ENCODE measurements around the gene FBXW10B. TPM values are rescaled to one million over a fixed set of nuclear protein-coding genes. Genes with fewer than 3 reads are reported as not detected.

FBXW10B gene, protein sequence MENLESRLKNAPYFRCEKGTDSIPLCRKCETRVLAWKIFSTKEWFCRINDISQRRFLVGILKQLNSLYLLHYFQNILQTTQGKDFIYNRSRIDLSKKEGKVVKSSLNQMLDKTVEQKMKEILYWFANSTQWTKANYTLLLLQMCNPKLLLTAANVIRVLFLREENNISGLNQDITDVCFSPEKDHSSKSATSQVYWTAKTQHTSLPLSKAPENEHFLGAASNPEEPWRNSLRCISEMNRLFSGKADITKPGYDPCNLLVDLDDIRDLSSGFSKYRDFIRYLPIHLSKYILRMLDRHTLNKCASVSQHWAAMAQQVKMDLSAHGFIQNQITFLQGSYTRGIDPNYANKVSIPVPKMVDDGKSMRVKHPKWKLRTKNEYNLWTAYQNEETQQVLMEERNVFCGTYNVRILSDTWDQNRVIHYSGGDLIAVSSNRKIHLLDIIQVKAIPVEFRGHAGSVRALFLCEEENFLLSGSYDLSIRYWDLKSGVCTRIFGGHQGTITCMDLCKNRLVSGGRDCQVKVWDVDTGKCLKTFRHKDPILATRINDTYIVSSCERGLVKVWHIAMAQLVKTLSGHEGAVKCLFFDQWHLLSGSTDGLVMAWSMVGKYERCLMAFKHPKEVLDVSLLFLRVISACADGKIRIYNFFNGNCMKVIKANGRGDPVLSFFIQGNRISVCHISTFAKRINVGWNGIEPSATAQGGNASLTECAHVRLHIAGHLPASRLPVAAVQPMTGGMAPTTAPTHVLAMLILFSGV
- 2.8 to 4.9 TPM (median 3.6 TPM) in 5 replicates for total RNA-seq (2022; extraction: Qiagen RNA extraction; ENCODE audit: low read depth)

GRCh38 chr17:15619331-15620058, at the start of gene FBXW10B:
Gene FBXW10B (minus strand): TSS chr17:15619704. CDS start chr17:15619512, 192 bp downstream.

Other genes starting within 250 kb of the FBXW10B start
- gene CDRT4, start 152.1 kb downstream of the FBXW10B start, total RNA-seq (2022; extraction: Qiagen RNA extraction; ENCODE audit: low read depth), result 0.61 to 1.5 TPM (median 0.66 TPM) in 5 replicates
- gene TVP23C, start 56.2 kb downstream of the FBXW10B start, total RNA-seq (2022; extraction: Qiagen RNA extraction; ENCODE audit: low read depth), result 6.9 to 11.5 TPM (median 10.6 TPM) in 5 replicates
- 242 to 294 TPM (median 262 TPM) in 5 replicates for gene TRIM16, start 64.6 kb upstream of the FBXW10B start, total RNA-seq (2022; extraction: Qiagen RNA extraction; ENCODE audit: low read depth)
- 27.1 to 41.0 TPM (median 33.6 TPM) in 5 replicates for gene ZNF286A, start 80.0 kb upstream of the FBXW10B start, total RNA-seq (2022; extraction: Qiagen RNA extraction; ENCODE audit: low read depth)
- gene TBC1D26, start 112.6 kb upstream of the FBXW10B start, total RNA-seq (2022; extraction: Qiagen RNA extraction; ENCODE audit: low read depth), result not detected in 5 replicates